GM23338 (cell line): ENCODE measurements around the gene TPH2. TPM values are rescaled to one million over a fixed set of nuclear protein-coding genes. Genes with fewer than 3 reads are reported as not detected.

Experiments used
- ATAC-seq: fragments of 200-7000 bp; cut with Tn5 transposase; 3 replicates; pipeline ENCODE4 v1.9.1; 2020
- DNase-seq: peaks from one replicate; pipeline ENCODE4 v3.0.0-alpha.2; 2015; ENCODE audit warnings: low spot score
- H2AFZ ChIP-seq: fragments of 200-600 bp; sonication (generic); 2 replicates; pipeline ENCODE4 v1.8.0; 2016; ENCODE audit warnings: antibody characterized with exemption, mild to moderate bottlenecking, moderate library complexity
- H3F3A ChIP-seq: fragments of 200-600 bp; sonication (generic); replicated peaks from 2 replicates; pipeline ENCODE4 v1.8.0; 2017; ENCODE audit warnings: antibody characterized with exemption, mixed run types, low read depth
- H3K27ac ChIP-seq: fragments of 200-600 bp; sonication (generic); 2 replicates; pipeline ENCODE4 v1.6.1; 2016; ENCODE audit warnings: low read depth
- H3K27me3 ChIP-seq: fragments of 200-600 bp; sonication (generic); 2 replicates; pipeline ENCODE4 v1.8.0; 2016; ENCODE audit warnings: mild to moderate bottlenecking, mixed run types, moderate library complexity; ENCODE audit not compliant: insufficient read depth
- H3K36me3 ChIP-seq: fragments of 200-600 bp; sonication (generic); 2 replicates; pipeline ENCODE4 v1.8.0; 2016; ENCODE audit warnings: mild to moderate bottlenecking; ENCODE audit not compliant: insufficient read depth
- H3K4me1 ChIP-seq: fragments of 200-600 bp; sonication (generic); 2 replicates; pipeline ENCODE4 v1.8.0; 2016; ENCODE audit warnings: mild to moderate bottlenecking, moderate library complexity; ENCODE audit not compliant: insufficient read depth
- H3K4me2 ChIP-seq: fragments of 200-600 bp; sonication (generic); 2 replicates; pipeline ENCODE4 v1.7.1; 2017; ENCODE audit warnings: mixed run types
- H3K4me3 ChIP-seq: fragments of 200-600 bp; sonication (generic); 2 replicates; pipeline ENCODE4 v1.6.1; 2016; ENCODE audit warnings: mixed run types
- H3K79me2 ChIP-seq: fragments of 200-600 bp; sonication (generic); replicated peaks from 2 replicates; pipeline ENCODE4 v1.8.0; 2017; ENCODE audit warnings: mild to moderate bottlenecking; ENCODE audit not compliant: insufficient read depth
- H3K9me2 ChIP-seq: fragments of 200-600 bp; sonication (generic); 2 replicates; pipeline ENCODE4 v1.8.0; 2017; ENCODE audit not compliant: insufficient read depth
- H4K20me1 ChIP-seq: fragments of 200-600 bp; sonication (generic); replicated peaks from 2 replicates; pipeline ENCODE4 v1.8.0; 2017; ENCODE audit warnings: mild to moderate bottlenecking; ENCODE audit not compliant: insufficient read depth
- H3K27ac Mint-ChIP-seq: 2 replicates; pipeline ENCODE4 v1.8.0; 2020; ENCODE audit warnings: inconsistent platforms, mild to moderate bottlenecking, moderate library complexity, mixed read lengths
- H3K27me3 Mint-ChIP-seq: 3 replicates; pipeline ENCODE4 v1.8.0; 2022; ENCODE audit warnings: low read depth, mild to moderate bottlenecking, moderate library complexity, mixed read lengths, inconsistent platforms; ENCODE audit not compliant: insufficient read depth, poor library complexity
- H3K36me3 Mint-ChIP-seq: 3 replicates; pipeline ENCODE4 v1.8.0; 2021; ENCODE audit warnings: low read depth, mild to moderate bottlenecking, inconsistent platforms, moderate library complexity, mixed read lengths
- H3K4me1 Mint-ChIP-seq: 3 replicates; pipeline ENCODE4 v1.8.0; 2020; ENCODE audit warnings: mild to moderate bottlenecking, inconsistent platforms, mixed read lengths
- H3K4me3 Mint-ChIP-seq: 3 replicates; pipeline ENCODE4 v1.8.0; 2021; ENCODE audit warnings: moderate library complexity, mild to moderate bottlenecking, inconsistent platforms, mixed read lengths
- H3K9me3 Mint-ChIP-seq: 3 replicates; pipeline ENCODE4 v1.8.0; 2020; ENCODE audit warnings: moderate library complexity, mild to moderate bottlenecking, inconsistent platforms, mixed read lengths
- CREB1 ChIP-seq: fragments of 250-450 bp; sonication (Bioruptor Pico); IDR thresholded peaks from 2 replicates; pipeline ENCODE4 v1.5.0; 2020; ENCODE audit warnings: low read depth, mild to moderate bottlenecking, moderate library complexity
- EZH2 ChIP-seq: fragments of 200-600 bp; sonication (generic); IDR thresholded peaks from one replicate; pipeline ENCODE4 v1.8.0; 2017; ENCODE audit warnings: antibody characterized with exemption, mild to moderate bottlenecking, low read depth; ENCODE audit not compliant: unreplicated experiment
- EZH2phosphoT487 ChIP-seq: fragments of 200-600 bp; sonication (generic); IDR thresholded peaks from one replicate; pipeline ENCODE4 v1.8.1; 2018; ENCODE audit warnings: antibody characterized with exemption; ENCODE audit not compliant: unreplicated experiment
- JUNB ChIP-seq: IDR thresholded peaks from one replicate; pipeline ENCODE4 v1.6.1; 2016; ENCODE audit warnings: antibody characterized with exemption; ENCODE audit not compliant: unreplicated experiment
- NANOG ChIP-seq: IDR thresholded peaks from 2 replicates; pipeline ENCODE4 v1.6.1; 2016; ENCODE audit warnings: antibody characterized with exemption, borderline replicate concordance
- POLR2AphosphoS5 ChIP-seq: IDR thresholded peaks from 2 replicates; pipeline ENCODE4 v1.6.1; 2016; ENCODE audit warnings: antibody characterized with exemption, low read depth
- STAT1 ChIP-seq: IDR thresholded peaks from one replicate; pipeline ENCODE4 v1.6.1; 2016; ENCODE audit warnings: antibody characterized with exemption; ENCODE audit not compliant: unreplicated experiment
- ZNF114 ChIP-seq: fragments of 250-450 bp; sonication (Bioruptor Pico); IDR thresholded peaks from 2 replicates; pipeline ENCODE4 v1.5.0; 2020; ENCODE audit warnings: mild to moderate bottlenecking, moderate library complexity
- ZNF331 ChIP-seq: fragments of 250-450 bp; sonication (Bioruptor Pico); IDR thresholded peaks from 2 replicates; pipeline ENCODE4 v1.5.0; 2020; ENCODE audit warnings: low read depth, mild to moderate bottlenecking, moderate library complexity
- polyA plus RNA-seq: library from polyadenylated mRNA; unstranded; fragments of >200 nt; fragmentation: Nextera tagmentation; extraction: Ambion mirVana; gene quantifications from 2 replicates; pipeline ENCODE4 v1.2.1, GENCODE V29; 2016
- total RNA-seq: library from RNA; depleted of rRNA; stranded (reverse); fragments of >200 nt; shearing (Covaris generic); gene quantifications from 2 replicates; pipeline ENCODE4 v1.2.3, GENCODE V29; 2014
- TF ChIP-seq, protein P1 (sequence below), 2 experiments: fragments of 200-600 bp in 1 of 2; sonication (generic) in 1 of 2; conservative IDR thresholded peaks; 2 replicates each; pipeline versions ENCODE4 v1.5.1 to v1.6.1; 2016 to 2017; ENCODE audit warnings: antibody characterized with exemption in 2 of 2, low read depth in 2 of 2, mild to moderate bottlenecking in 2 of 2, moderate library complexity in 1 of 2
- TF ChIP-seq, protein P2 (sequence below): IDR thresholded peaks from one replicate; pipeline ENCODE4 v1.6.1; 2018; ENCODE audit warnings: antibody characterized with exemption; ENCODE audit not compliant: unreplicated experiment
- TF ChIP-seq, protein P3 (sequence below): IDR thresholded peaks from 2 replicates; pipeline ENCODE4 v1.6.1; 2016; ENCODE audit warnings: antibody characterized with exemption
- TF ChIP-seq, protein P4 (sequence below): fragments of 250-450 bp; sonication (Bioruptor Pico); IDR thresholded peaks from 2 replicates; pipeline ENCODE4 v1.5.0; 2020; ENCODE audit warnings: mild to moderate bottlenecking, moderate library complexity

TPH2 gene
- total and polyA plus RNA-seq, 2 experiments from 2014 or later: 0.94 to 1.4 TPM

DNA sequence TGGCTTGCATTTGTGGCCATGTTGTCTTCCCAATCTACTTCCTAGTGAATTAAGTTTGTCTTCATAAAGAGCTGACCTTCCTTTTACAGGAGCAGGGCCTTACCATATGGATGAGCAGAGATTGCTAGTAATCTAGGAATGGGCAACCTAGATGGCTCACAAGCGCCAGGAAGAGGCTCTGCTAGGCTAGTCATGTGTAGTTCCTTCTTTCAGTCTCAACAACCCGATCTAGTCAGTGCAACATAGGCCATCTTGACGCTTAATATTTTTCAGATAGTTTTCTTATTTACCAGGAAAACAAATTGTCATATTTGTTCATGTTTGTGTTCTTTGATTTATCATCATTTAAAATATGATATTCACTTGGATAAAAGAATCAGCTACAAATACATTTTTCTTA is 48.2 kb upstream of the TPH2 start:
- no peak overlapping the region for H2AFZ ChIP-seq
- Mint-ChIP-seq H3K27ac (no peak overlapping the region), H3K4me3 (no peak overlapping the region), H3K36me3 (peaks cover 3% of the 10 kb centered on the region; the same call in 1 of the 3 replicates), H3K4me1 (no peaks in the 10 kb centered on the region), H3K9me3 (no peaks in the 10 kb centered on the region), H3K27me3 (no peaks in the 10 kb centered on the region)
- H3K9me2 ChIP-seq: no peaks in the 10 kb centered on the region
- H4K20me1 ChIP-seq: no peaks in the 10 kb centered on the region
- no peaks in the 10 kb centered on the region for H3F3A ChIP-seq
- DNase-seq (no peak), ATAC-seq (no peak)
- no peak overlapping the region; the same call in 1 of the 2 replicates for H3K27ac ChIP-seq
- H3K4me3 ChIP-seq: no peak overlapping the region
- no peaks in the 10 kb centered on the region for H3K27me3 ChIP-seq
- H3K79me2 ChIP-seq: no peaks in the 10 kb centered on the region
- H3K4me1 ChIP-seq: no peaks in the 10 kb centered on the region
- H3K4me2 ChIP-seq: no peak overlapping the region
- no peaks in the 10 kb centered on the region for H3K36me3 ChIP-seq
- no peak for TF ChIP-seq STAT1
- no peak for TF ChIP-seq EZH2phosphoT487
- TF ChIP-seq, protein P1, sequence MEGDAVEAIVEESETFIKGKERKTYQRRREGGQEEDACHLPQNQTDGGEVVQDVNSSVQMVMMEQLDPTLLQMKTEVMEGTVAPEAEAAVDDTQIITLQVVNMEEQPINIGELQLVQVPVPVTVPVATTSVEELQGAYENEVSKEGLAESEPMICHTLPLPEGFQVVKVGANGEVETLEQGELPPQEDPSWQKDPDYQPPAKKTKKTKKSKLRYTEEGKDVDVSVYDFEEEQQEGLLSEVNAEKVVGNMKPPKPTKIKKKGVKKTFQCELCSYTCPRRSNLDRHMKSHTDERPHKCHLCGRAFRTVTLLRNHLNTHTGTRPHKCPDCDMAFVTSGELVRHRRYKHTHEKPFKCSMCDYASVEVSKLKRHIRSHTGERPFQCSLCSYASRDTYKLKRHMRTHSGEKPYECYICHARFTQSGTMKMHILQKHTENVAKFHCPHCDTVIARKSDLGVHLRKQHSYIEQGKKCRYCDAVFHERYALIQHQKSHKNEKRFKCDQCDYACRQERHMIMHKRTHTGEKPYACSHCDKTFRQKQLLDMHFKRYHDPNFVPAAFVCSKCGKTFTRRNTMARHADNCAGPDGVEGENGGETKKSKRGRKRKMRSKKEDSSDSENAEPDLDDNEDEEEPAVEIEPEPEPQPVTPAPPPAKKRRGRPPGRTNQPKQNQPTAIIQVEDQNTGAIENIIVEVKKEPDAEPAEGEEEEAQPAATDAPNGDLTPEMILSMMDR (conservative IDR thresholded peaks at IDR 0.05; ENCODE audit: low read depth in 2 of 2): no peak
- TF ChIP-seq CREB1 (CRISPR knock-in tag): no peak
- TF ChIP-seq, protein P2, sequence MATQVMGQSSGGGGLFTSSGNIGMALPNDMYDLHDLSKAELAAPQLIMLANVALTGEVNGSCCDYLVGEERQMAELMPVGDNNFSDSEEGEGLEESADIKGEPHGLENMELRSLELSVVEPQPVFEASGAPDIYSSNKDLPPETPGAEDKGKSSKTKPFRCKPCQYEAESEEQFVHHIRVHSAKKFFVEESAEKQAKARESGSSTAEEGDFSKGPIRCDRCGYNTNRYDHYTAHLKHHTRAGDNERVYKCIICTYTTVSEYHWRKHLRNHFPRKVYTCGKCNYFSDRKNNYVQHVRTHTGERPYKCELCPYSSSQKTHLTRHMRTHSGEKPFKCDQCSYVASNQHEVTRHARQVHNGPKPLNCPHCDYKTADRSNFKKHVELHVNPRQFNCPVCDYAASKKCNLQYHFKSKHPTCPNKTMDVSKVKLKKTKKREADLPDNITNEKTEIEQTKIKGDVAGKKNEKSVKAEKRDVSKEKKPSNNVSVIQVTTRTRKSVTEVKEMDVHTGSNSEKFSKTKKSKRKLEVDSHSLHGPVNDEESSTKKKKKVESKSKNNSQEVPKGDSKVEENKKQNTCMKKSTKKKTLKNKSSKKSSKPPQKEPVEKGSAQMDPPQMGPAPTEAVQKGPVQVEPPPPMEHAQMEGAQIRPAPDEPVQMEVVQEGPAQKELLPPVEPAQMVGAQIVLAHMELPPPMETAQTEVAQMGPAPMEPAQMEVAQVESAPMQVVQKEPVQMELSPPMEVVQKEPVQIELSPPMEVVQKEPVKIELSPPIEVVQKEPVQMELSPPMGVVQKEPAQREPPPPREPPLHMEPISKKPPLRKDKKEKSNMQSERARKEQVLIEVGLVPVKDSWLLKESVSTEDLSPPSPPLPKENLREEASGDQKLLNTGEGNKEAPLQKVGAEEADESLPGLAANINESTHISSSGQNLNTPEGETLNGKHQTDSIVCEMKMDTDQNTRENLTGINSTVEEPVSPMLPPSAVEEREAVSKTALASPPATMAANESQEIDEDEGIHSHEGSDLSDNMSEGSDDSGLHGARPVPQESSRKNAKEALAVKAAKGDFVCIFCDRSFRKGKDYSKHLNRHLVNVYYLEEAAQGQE: no peak
- no peak for TF ChIP-seq ZNF114 (CRISPR knock-in tag)
- TF ChIP-seq, protein P3, sequence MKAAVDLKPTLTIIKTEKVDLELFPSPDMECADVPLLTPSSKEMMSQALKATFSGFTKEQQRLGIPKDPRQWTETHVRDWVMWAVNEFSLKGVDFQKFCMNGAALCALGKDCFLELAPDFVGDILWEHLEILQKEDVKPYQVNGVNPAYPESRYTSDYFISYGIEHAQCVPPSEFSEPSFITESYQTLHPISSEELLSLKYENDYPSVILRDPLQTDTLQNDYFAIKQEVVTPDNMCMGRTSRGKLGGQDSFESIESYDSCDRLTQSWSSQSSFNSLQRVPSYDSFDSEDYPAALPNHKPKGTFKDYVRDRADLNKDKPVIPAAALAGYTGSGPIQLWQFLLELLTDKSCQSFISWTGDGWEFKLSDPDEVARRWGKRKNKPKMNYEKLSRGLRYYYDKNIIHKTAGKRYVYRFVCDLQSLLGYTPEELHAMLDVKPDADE: no peak
- TF ChIP-seq EZH2: no peak
- TF ChIP-seq NANOG: no peak
- TF ChIP-seq, protein P4, sequence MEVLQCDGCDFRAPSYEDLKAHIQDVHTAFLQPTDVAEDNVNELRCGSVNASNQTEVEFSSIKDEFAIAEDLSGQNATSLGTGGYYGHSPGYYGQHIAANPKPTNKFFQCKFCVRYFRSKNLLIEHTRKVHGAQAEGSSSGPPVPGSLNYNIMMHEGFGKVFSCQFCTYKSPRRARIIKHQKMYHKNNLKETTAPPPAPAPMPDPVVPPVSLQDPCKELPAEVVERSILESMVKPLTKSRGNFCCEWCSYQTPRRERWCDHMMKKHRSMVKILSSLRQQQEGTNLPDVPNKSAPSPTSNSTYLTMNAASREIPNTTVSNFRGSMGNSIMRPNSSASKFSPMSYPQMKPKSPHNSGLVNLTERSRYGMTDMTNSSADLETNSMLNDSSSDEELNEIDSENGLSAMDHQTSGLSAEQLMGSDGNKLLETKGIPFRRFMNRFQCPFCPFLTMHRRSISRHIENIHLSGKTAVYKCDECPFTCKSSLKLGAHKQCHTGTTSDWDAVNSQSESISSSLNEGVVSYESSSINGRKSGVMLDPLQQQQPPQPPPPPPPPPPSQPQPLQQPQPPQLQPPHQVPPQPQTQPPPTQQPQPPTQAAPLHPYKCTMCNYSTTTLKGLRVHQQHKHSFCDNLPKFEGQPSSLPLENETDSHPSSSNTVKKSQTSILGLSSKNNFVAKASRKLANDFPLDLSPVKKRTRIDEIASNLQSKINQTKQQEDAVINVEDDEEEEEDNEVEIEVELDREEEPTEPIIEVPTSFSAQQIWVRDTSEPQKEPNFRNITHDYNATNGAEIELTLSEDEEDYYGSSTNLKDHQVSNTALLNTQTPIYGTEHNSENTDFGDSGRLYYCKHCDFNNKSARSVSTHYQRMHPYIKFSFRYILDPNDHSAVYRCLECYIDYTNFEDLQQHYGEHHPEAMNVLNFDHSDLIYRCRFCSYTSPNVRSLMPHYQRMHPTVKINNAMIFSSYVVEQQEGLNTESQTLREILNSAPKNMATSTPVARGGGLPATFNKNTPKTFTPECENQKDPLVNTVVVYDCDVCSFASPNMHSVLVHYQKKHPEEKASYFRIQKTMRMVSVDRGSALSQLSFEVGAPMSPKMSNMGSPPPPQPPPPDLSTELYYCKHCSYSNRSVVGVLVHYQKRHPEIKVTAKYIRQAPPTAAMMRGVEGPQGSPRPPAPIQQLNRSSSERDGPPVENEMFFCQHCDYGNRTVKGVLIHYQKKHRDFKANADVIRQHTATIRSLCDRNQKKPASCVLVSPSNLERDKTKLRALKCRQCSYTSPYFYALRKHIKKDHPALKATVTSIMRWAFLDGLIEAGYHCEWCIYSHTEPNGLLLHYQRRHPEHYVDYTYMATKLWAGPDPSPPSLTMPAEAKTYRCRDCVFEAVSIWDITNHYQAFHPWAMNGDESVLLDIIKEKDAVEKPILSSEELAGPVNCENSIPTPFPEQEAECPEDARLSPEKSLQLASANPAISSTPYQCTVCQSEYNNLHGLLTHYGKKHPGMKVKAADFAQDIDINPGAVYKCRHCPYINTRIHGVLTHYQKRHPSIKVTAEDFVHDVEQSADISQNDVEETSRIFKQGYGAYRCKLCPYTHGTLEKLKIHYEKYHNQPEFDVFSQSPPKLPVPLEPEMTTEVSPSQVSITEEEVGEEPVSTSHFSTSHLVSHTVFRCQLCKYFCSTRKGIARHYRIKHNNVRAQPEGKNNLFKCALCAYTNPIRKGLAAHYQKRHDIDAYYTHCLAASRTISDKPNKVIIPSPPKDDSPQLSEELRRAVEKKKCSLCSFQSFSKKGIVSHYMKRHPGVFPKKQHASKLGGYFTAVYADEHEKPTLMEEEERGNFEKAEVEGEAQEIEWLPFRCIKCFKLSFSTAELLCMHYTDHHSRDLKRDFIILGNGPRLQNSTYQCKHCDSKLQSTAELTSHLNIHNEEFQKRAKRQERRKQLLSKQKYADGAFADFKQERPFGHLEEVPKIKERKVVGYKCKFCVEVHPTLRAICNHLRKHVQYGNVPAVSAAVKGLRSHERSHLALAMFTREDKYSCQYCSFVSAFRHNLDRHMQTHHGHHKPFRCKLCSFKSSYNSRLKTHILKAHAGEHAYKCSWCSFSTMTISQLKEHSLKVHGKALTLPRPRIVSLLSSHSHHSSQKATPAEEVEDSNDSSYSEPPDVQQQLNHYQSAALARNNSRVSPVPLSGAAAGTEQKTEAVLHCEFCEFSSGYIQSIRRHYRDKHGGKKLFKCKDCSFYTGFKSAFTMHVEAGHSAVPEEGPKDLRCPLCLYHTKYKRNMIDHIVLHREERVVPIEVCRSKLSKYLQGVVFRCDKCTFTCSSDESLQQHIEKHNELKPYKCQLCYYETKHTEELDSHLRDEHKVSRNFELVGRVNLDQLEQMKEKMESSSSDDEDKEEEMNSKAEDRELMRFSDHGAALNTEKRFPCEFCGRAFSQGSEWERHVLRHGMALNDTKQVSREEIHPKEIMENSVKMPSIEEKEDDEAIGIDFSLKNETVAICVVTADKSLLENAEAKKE (CRISPR knock-in tag): no peak
- no peak for TF ChIP-seq JUNB
- no peak for TF ChIP-seq POLR2AphosphoS5
- TF ChIP-seq ZNF331 (CRISPR knock-in tag): no peak
